ENCODE data around the gene SLC25A36.

The SLC25A36 gene

GRCh38 chr3:140911822-140912221 is 29.8 kb upstream of the SLC25A36 start:
- no peak for TF ChIP-seq FOXP2 (optimal IDR thresholded peaks at IDR 0.05; ENCODE audit: borderline replicate concordance, extremely low read depth, extremely low read length, insufficient read depth)
- no peak for TF ChIP-seq REST (IDR thresholded peaks at IDR 0.05; ENCODE audit: insufficient read depth in 1 of 2, low read depth in 2 of 2, low read length in 2 of 2)
- TF ChIP-seq TAF1 (IDR thresholded peaks at IDR 0.05; ENCODE audit: borderline replicate concordance, insufficient read depth, low read length), result no peak
- no peak for TF ChIP-seq SIN3A (IDR thresholded peaks at IDR 0.05; ENCODE audit: borderline replicate concordance, insufficient read depth, low read length)
- TF ChIP-seq POLR2AphosphoS5 (IDR thresholded peaks at IDR 0.05; ENCODE audit: low read depth, low read length), result no peak

DNA sequence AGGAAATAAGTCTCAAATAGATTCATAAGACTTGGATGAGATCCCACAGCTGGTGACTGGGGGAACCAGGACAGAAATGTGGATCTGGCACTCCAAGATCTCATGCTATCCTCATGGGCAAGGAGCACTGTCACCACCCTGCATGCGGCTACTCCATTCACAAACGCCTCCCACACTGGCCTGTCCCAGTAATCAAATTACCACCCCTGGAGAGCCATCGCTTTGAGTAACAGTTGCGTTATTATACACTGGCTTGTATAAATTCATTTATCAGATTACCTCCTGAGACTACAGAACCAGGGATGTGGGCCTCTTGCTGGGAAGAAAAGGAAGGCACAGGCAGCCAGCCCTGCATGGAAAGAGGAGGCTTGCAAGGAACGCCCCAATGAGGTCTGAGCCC is 27.9 kb upstream of the SLC25A36 start:
- TF ChIP-seq TAF1 (IDR thresholded peaks at IDR 0.05; ENCODE audit: borderline replicate concordance, insufficient read depth, low read length) (no peak), REST (IDR thresholded peaks at IDR 0.05; ENCODE audit: insufficient read depth in 1 of 2, low read depth in 2 of 2, low read length in 2 of 2) (no peak), SIN3A (IDR thresholded peaks at IDR 0.05; ENCODE audit: borderline replicate concordance, insufficient read depth, low read length) (no peak), POLR2AphosphoS5 (IDR thresholded peaks at IDR 0.05; ENCODE audit: low read depth, low read length) (no peak), FOXP2 (optimal IDR thresholded peaks at IDR 0.05; ENCODE audit: borderline replicate concordance, extremely low read depth, extremely low read length, insufficient read depth) (no peak)

GRCh38 chr3:140914384-140914945 is 27.2 kb upstream of the SLC25A36 start:
- TF ChIP-seq REST (IDR thresholded peaks at IDR 0.05; ENCODE audit: insufficient read depth in 1 of 2, low read depth in 2 of 2, low read length in 2 of 2), result no peak
- no peak for TF ChIP-seq POLR2AphosphoS5 (IDR thresholded peaks at IDR 0.05; ENCODE audit: low read depth, low read length)
- no peak for TF ChIP-seq FOXP2 (optimal IDR thresholded peaks at IDR 0.05; ENCODE audit: borderline replicate concordance, extremely low read depth, extremely low read length, insufficient read depth)
- no peak for TF ChIP-seq SIN3A (IDR thresholded peaks at IDR 0.05; ENCODE audit: borderline replicate concordance, insufficient read depth, low read length)
- TF ChIP-seq TAF1 (IDR thresholded peaks at IDR 0.05; ENCODE audit: borderline replicate concordance, insufficient read depth, low read length), result no peak

- TF ChIP-seq POLR2AphosphoS5 (IDR thresholded peaks at IDR 0.05; ENCODE audit: low read depth, low read length) (no peak), TAF1 (IDR thresholded peaks at IDR 0.05; ENCODE audit: borderline replicate concordance, insufficient read depth, low read length) (no peak), FOXP2 (optimal IDR thresholded peaks at IDR 0.05; ENCODE audit: borderline replicate concordance, extremely low read depth, extremely low read length, insufficient read depth) (no peak)
Measured at GRCh38 chr3:140916603-140917002, 25.0 kb upstream of the SLC25A36 start.

DNA sequence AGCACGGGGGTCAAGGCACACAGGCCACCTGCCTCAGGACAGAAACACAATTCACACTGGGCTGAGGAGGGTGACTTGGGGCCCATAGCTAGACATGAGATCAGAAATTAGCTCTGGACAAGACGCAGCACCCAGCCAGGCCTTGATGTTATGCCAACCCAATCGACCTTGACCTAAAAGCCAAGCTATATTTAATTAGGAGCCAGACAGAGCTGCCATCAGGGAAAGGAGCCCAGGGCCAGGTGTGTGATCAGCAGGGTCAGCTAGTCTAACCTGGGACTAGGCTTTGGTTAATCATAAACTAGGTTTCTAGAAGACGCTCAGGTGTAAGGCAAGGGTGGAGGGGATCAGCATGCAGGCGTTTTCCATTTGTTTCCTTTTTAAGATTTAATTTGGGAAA is 23.9 kb upstream of the SLC25A36 start:
- no peak for TF ChIP-seq FOXP2 (optimal IDR thresholded peaks at IDR 0.05; ENCODE audit: borderline replicate concordance, extremely low read depth, extremely low read length, insufficient read depth)
- TF ChIP-seq POLR2AphosphoS5 (IDR thresholded peaks at IDR 0.05; ENCODE audit: low read depth, low read length), result no peak
- TF ChIP-seq TAF1 (IDR thresholded peaks at IDR 0.05; ENCODE audit: borderline replicate concordance, insufficient read depth, low read length), result no peak
- TF ChIP-seq REST (IDR thresholded peaks at IDR 0.05; ENCODE audit: insufficient read depth in 1 of 2, low read depth in 2 of 2, low read length in 2 of 2), result no peak
- no peak for TF ChIP-seq SIN3A (IDR thresholded peaks at IDR 0.05; ENCODE audit: borderline replicate concordance, insufficient read depth, low read length)

Measured in PFSK-1 (cell line).